GM13976 (cell line): ENCODE results near the gene FEZF1.

Experiments used
- DNase-seq: peaks from one replicate; pipeline ENCODE4 v3.0.0; 2012; ENCODE audit warnings: low spot score
- in situ Hi-C: fragments of 300-500 bp; cut with MboI; formaldehyde crosslinking; loops from one replicate; pipeline ENCODE4 v1.12.0; 2022; ENCODE audit warnings: low sequenced_read_pairs, mixed read lengths, inconsistent platforms; ENCODE audit not compliant: unreplicated experiment
- TF ChIP-seq, protein P1 (sequence below): IDR thresholded peaks from 2 replicates; pipeline ENCODE4 v1.5.1; 2012; ENCODE audit warnings: borderline replicate concordance, mild to moderate bottlenecking; ENCODE audit not compliant: insufficient read depth; ENCODE audit errors: extremely low read depth, missing control alignments, control extremely low read depth

The FEZF1 gene

DNA sequence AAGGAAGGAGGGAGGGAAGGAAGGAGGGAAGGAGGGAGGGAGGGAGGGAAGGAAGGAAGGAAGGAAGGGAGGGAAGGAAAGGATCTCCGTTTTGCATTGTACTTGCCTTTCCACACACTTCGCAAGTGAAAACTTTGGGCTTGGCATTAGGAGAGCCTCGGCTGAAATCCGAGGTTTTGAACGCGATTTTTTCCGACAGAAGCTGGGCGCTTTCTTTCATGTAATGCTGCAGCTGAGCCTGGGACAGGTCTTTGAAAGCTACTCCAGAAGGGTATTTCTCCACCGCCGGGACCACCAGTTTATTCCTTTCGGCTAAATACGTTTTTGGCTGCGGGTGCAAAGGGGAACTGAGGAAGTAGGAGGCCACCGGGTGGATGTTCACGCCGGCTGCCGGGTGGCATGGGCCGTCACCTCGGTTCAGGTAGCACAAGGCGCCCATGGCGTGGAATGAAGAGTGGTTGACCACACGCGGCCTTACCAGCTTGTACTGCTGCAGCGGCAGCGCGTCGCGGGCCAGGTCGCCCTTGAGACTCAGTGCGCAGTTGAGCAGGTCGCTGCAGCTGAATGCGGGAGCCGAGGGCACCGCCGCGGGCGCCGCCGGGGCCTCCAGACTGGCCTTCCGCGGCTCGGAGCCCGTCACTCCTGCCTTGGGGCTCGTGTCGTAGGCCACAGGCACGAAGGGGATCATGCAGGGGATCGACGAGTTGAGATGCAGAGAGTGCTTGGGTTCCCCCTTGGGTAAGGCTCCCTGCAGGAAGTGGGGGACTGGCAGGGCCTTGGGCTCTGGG, 825 bp downstream of the FEZF1 start:
- in situ Hi-C loops = no loop called here
- TF ChIP-seq, protein P1, sequence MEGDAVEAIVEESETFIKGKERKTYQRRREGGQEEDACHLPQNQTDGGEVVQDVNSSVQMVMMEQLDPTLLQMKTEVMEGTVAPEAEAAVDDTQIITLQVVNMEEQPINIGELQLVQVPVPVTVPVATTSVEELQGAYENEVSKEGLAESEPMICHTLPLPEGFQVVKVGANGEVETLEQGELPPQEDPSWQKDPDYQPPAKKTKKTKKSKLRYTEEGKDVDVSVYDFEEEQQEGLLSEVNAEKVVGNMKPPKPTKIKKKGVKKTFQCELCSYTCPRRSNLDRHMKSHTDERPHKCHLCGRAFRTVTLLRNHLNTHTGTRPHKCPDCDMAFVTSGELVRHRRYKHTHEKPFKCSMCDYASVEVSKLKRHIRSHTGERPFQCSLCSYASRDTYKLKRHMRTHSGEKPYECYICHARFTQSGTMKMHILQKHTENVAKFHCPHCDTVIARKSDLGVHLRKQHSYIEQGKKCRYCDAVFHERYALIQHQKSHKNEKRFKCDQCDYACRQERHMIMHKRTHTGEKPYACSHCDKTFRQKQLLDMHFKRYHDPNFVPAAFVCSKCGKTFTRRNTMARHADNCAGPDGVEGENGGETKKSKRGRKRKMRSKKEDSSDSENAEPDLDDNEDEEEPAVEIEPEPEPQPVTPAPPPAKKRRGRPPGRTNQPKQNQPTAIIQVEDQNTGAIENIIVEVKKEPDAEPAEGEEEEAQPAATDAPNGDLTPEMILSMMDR = no peak
- DNase-seq = peak; percentile 32

DNA sequence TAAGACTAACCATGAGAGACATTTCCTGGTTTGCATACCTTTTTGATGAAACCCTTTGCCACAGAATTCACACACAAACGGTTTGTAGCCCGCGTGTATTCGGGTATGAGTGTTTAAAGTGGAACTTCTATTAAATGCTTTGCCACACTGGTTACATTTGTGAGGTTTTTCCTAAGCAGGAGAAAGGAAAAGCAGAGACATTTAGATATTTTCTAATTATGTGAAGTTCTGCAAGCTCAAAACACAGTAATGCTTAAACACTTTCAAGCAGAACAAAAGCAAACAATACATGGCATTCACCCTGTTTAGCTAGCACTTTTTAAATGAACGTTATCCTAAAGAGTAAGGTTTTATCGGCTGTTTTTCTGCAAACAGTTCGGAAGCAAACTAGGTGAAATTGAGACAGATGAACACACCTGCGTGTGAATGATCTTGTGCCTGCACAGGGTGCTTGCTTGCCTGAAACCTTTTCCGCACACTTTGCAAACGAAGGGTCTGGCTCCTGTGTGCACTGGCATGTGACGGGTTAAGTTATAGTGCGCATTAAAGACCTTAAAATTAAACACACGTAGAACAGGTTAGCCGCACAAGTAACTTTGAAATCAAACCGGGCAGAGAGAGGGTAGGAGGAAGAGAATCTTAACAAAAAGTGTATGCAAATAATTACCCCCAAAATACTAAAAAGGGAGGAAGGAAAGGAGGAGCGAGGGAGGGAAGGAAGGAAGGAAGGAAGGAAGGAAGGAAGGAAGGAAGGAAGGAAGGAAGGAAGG, 1.6 kb downstream of the FEZF1 start:
- no peak for DNase-seq
- TF ChIP-seq, protein P1 = no peak
- in situ Hi-C loops = no loop called here

DNA sequence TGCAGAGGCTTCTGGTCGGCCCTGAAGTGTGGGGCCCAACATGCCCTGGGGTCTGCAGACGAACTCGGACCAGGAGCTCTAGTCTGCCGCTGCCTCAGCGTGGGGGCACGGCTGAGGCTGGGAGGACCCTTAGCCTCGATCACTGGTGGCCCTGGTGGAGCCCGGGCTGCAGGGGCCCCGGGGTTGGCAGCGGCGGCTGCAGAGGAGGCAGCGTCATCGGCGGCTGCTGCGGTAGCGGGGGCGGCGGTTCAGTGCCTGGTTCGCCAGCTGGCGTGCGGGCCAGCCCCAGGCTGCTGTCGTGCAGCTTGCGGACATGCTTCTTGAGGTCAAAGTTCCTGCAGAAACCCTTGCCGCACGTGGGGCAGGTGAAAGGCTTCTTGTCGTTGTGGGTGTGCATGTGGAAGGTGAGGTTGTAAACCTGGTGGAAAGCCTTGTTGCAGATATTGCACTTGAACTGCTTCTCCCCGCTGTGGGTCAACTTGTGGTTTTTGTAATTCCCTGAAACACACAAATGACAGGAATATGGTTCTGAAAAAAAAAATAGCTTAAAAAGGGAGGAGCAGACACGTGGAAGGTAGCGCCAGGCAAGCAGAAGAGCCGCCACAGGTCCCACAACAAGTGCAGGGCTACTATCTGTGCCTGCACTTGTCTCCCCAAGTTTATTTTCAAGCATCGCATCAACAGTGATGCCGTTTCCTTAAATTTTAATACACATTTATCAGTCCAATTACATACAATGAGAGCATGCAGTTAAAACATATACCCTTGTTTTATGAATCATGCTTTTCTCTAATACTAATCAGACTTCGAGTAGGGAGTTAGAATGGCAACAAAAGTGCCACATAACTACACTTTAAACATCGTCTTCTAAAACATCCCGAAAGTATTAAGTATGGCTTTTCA, 2.4 kb downstream of the FEZF1 start:
- in situ Hi-C loops = no loop called here
- TF ChIP-seq, protein P1 = no peak
- DNase-seq = no peak

DNA sequence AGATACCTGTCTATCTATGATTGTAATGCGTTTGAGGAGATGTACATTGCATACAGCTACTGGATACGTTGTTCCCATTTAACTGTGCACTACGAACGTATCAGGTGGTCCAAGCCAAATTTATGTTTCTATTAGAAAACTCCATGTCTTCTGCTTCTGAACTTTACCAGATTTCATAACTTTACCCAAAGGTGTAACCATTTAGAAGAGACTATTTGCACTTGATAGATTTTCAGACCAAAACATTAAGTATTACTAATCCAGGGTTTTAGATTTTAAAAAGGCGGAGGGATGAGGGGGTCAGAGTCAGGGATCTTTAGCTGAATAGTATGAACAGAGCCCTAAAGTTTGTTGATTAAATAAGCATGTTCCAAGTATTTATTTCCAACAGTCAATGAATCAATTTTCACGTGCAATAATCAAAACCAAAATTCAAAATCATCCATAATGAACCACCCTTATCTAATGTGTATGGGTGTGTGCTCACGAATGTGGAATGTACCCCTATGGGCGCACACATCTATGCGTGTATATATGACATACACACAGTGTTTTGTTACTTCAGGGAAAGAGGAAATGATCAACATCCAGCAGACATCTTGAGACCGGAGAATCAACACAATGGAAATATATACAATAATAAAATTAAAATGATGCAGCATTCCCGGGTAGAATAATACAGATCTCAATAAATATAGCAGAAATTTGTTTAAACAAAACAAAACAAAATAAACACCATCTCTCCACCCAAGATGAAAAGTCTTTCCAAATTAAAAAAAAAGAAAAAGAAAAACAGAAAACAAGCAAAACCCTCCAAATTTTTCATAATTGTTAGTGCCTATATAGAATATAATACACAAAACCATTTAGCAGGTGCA, 3.4 kb downstream of the FEZF1 start:
- in situ Hi-C loops = no loop called here
- TF ChIP-seq, protein P1 = no peak
- no peak for DNase-seq

DNA sequence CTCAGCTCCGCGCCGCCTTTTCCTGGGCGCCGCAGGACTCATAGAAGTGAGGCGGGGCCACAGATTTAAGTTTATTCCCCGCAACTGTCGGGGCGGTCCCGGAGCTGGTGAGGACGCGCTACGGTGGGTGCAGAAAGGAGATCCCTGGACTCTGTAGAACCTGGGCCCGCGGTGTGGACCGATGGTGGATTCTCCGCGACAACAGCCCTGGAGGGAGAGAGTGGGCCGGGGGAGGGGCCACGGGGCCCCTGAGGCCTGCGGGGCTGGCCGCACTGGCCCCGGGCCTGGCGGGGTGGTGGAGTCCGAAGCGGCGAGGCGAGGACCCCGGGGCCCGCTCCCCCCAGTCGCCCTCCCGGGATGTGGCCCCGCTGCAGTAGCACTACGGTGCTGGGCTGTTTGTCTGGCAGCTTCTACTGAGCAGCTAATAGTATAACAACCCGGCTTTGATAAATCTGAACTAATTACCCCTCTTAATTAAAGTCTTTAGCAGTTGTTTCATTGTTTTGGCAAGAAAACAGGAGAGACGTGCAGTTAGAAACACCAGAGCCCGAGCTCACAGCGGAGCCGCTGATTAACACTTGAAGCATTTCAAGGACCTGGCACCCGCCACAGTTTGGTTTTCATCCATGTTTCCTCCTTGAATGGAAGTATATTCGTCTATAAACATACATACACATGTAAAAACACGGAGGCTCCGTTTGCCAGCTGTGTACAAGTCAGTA, 4.2 kb downstream of the FEZF1 start:
- DNase-seq = no peak
- in situ Hi-C loops = no loop called here
- TF ChIP-seq, protein P1 = no peak
